Parathyroid adenoma (tissue), 2 donors: ENCODE data around the gene RPN2.

Experiments
- H2AFZ ChIP-seq: fragments of 300-600 bp; sonication (generic); one replicate; pipeline ENCODE4 v1.7.0; 2017; ENCODE audit warnings: antibody characterized with exemption, mild to moderate bottlenecking
- H3K27ac ChIP-seq: fragments of 300-600 bp; sonication (generic); one replicate; pipeline ENCODE4 v1.7.0; 2017
- H3K27me3 ChIP-seq: fragments of 300-600 bp; sonication (generic); one replicate; pipeline ENCODE4 v1.7.0; 2017; ENCODE audit warnings: low read length; ENCODE audit not compliant: control insufficient read depth, insufficient read depth
- H3K36me3 ChIP-seq: fragments of 300-600 bp; sonication (generic); one replicate; pipeline ENCODE4 v1.7.0; 2017; ENCODE audit warnings: low read length; ENCODE audit not compliant: control insufficient read depth, insufficient read depth
- H3K4me1 ChIP-seq: fragments of 300-600 bp; sonication (generic); one replicate; pipeline ENCODE4 v1.7.0; 2017; ENCODE audit warnings: control low read depth
- H3K4me2 ChIP-seq: fragments of 300-600 bp; sonication (generic); one replicate; pipeline ENCODE4 v1.7.0; 2017; ENCODE audit warnings: low read length
- H3K4me3 ChIP-seq: fragments of 300-600 bp; sonication (generic); one replicate; pipeline ENCODE4 v1.7.0; 2017; ENCODE audit warnings: low read depth, low read length
- H3K79me2 ChIP-seq: fragments of 300-600 bp; sonication (generic); one replicate; pipeline ENCODE4 v1.7.0; 2017; ENCODE audit warnings: control low read depth
- H3K9ac ChIP-seq: fragments of 300-600 bp; sonication (generic); one replicate; pipeline ENCODE4 v1.7.0; 2017; ENCODE audit warnings: mild to moderate bottlenecking
- H3K9me3 ChIP-seq: fragments of 300-600 bp; sonication (generic); one replicate; pipeline ENCODE4 v1.7.0; 2017; ENCODE audit warnings: low read length; ENCODE audit not compliant: control insufficient read depth
- CTCF ChIP-seq: fragments of 300-600 bp; sonication (generic); IDR thresholded peaks from one replicate; pipeline ENCODE4 v1.7.0; 2017; ENCODE audit warnings: antibody characterized with exemption, mild to moderate bottlenecking
- donor health status: primary hyperparathyroidism.

The RPN2 gene

DNA sequence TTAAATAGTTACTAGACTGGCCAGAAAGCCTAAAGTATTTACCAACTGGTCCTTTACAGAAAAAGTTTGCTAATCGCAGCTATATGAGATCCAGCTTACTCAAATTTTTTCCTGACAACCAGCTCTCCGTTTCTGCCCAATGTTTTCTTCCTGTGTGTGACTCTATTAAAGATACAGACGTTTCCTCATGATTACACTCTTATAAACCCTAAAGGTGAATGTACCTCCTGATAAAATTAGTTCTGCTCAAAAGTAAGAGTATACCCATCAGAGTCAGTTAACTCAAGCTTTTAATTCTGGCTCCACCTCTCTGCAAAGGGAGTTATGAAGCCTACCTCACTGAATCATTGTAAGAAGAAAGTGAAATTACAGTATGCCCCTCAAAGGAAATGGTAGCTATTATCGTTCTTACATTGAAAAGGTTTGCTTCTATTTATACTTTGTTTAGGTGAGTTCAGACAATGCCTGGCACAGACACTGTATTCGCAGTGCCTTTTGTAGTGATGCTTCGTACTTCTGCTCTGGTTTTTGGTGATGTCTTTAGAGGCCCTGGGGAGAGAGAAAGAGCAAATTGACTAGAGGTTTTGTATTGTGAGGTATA lies 10.4 kb downstream of the RPN2 start:
- no peak overlapping the region for H3K4me2 ChIP-seq
- no peak for TF ChIP-seq CTCF
- no peaks in the 10 kb centered on the region for H3K27me3 ChIP-seq
- peaks cover 6% of the 10 kb centered on the region for H3K4me1 ChIP-seq
- no peak overlapping the region for H3K9ac ChIP-seq
- H3K36me3 ChIP-seq: no peaks in the 10 kb centered on the region
- no peak overlapping the region for H2AFZ ChIP-seq
- H3K9me3 ChIP-seq: no peaks in the 10 kb centered on the region
- H3K4me3 ChIP-seq: no peak overlapping the region
- H3K79me2 ChIP-seq: peaks cover 32% of the 10 kb centered on the region
- no peak overlapping the region for H3K27ac ChIP-seq

DNA sequence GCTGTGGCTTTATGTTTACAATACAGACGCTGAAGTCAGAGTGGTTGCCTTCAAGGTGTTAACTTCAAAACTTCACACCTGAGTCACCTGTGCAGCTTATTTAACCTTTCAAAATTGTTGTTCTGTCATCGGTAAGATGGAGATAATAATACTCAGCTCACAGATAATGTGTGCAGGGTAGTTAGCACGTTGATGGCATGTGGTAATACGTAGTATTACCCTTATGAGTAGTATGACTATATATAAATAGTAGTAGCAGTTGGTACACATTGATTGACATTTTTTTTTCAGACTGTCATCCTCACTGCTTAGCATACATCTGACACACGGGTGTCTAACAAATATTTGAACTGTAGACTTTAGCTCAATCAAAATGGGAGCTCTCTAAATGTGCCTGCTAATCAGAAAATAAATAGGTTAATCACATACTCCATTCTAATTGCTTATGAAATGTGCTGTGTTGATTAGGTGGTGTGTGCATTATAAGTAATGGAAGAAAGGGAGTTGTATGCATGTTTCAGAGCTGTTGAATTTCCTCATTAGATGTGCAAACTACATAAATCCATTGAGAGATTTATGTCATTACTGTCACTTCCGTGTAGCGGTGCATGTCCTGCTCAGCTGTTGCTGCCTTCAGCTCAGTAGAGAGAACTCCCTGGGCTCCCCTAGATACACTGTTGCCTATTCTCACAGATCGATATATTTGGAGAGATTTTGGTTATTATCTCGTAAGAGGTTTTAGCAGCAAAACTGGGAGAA lies 11.4 kb downstream of the RPN2 start:
- H3K36me3 ChIP-seq: no peaks in the 10 kb centered on the region
- no peak overlapping the region for H3K27ac ChIP-seq
- no peak overlapping the region for H3K9ac ChIP-seq
- peaks cover 36% of the 10 kb centered on the region for H3K79me2 ChIP-seq
- no peaks in the 10 kb centered on the region for H3K27me3 ChIP-seq
- no peak overlapping the region for H3K4me2 ChIP-seq
- no peak overlapping the region for H2AFZ ChIP-seq
- no peak overlapping the region for H3K4me3 ChIP-seq
- no peaks in the 10 kb centered on the region for H3K9me3 ChIP-seq
- no peak for TF ChIP-seq CTCF
- H3K4me1 ChIP-seq: peaks cover 6% of the 10 kb centered on the region

DNA sequence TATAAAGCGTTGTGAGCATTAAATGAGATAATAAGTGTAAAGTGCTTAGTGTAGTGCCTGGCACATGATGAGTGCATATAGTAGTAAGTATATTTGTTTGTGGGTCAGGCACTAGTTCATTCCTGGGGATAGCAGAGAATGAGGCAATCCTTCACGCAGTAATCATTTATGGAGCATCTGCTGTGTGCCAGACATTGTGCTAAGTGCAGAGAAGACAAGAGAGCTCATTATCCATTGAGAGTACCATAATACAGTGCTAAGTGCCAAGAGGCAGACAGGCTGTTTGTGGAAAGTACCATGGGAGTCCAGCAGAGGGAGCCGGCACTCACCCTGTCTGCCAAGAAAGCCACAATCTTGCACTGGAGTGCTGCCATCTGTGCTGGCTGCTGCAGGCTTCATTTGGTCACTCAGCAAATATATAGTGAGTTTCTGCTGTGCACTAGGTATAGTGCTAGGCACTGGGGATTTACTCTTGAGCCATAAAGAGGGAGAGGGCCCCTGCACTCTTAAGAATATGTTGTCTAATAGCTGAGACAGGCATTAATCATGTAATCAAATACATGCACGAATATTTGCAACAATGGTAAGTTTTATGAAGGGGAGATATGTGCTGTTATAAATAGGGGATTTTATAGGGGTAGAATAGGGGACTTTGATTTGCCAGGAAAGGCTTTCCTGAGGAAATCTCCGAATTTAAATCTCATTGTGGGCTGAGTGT lies 13.2 kb downstream of the RPN2 start:
- no peak overlapping the region for H3K27ac ChIP-seq
- no peaks in the 10 kb centered on the region for H3K36me3 ChIP-seq
- H3K27me3 ChIP-seq: no peaks in the 10 kb centered on the region
- no peak overlapping the region for H2AFZ ChIP-seq
- no peak overlapping the region for H3K4me3 ChIP-seq
- peaks cover 6% of the 10 kb centered on the region for H3K4me1 ChIP-seq
- no peaks in the 10 kb centered on the region for H3K9me3 ChIP-seq
- no peak overlapping the region for H3K4me2 ChIP-seq
- H3K79me2 ChIP-seq: peaks cover 43% of the 10 kb centered on the region
- H3K9ac ChIP-seq: no peak overlapping the region
- peak; percentile 91 for TF ChIP-seq CTCF

DNA sequence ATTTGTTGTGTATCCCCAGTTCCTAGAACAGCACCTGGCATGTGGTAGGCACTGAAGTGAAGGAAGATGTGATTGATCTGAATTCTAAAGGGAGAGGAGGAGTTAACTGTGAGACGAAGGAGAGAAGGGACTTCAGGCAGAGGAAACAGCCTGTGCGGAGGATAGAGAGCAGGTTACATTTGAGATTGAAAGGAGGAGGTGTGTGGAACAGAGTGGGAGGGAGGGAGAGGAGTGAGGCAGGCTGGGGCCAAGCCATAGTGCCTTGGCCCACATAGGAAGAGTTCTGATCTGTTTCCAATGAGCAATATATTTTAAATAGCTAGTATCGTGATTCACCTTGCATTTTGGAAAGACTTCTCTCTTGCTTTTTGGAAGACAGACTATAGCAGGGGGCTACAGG lies 14.1 kb downstream of the RPN2 start:
- H3K36me3 ChIP-seq: no peaks in the 10 kb centered on the region
- no peak for TF ChIP-seq CTCF
- H3K4me1 ChIP-seq: peaks cover 6% of the 10 kb centered on the region
- H3K4me2 ChIP-seq: no peak overlapping the region
- H3K79me2 ChIP-seq: peaks cover 45% of the 10 kb centered on the region
- H3K4me3 ChIP-seq: no peak overlapping the region
- no peak overlapping the region for H3K9ac ChIP-seq
- no peaks in the 10 kb centered on the region for H3K27me3 ChIP-seq
- H2AFZ ChIP-seq: no peak overlapping the region
- H3K27ac ChIP-seq: no peak overlapping the region
- no peaks in the 10 kb centered on the region for H3K9me3 ChIP-seq
